ENCODE measurements around the gene RESP18.

Gene RESP18

DNA sequence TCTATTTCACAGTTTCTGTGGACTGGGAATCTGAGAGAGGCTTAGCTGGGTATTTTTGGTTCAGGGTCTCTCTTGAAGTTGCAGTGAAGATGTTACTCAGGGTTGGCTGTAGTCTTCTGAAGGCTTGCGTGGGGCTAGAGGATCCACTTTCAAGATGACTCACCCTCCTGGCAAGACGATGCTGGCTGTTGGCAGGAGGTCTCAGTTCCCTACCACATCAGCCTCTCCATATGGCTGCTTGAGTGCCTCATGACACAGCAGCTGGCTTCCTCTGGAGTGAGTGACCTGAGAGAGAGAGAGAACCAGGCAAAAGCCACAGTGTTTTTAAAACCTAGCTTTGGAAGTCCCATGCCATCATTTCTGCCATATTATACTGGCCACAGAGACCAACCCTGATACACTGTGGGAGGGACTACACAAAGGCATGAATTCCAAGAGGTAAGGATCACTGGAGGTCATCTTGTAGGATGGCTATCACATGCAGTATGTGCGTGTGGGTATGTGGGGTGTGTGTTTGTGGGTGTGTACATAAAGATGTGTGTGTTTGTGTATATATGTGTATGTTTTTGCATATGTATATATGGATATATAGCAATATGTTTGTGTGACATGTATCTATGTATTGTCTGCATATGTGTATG, 30.1 kb upstream of the RESP18 start:
- TF ChIP-seq CTCF (conservative IDR thresholded peaks at IDR 0.05; ENCODE audit: low read depth, low read length) = no peak
- DNase-seq (ENCODE audit: low read depth) = peak; percentile 96

DNA sequence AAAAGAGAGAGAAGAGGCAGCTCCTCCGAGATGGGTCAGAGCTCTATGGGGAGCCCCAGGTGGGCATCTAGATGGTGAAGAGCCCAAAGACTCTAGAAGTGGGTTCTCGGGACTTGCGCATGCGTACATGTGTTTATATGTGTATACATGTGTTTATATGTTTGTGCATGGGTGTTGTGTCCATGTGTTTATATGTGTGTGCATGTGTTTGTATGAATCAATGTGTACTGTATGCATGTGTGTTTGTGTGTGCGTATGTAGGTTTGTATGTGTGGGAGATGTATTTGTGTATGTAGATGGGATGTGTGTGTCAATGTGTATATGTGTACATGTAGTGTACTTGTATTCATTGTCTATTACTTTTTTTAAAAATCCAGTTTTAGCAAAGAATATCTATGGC, 29.5 kb upstream of the RESP18 start:
- TF ChIP-seq CTCF (conservative IDR thresholded peaks at IDR 0.05; ENCODE audit: low read depth, low read length) = no peak
- no peak overlapping the region for H3K4me3 ChIP-seq (ENCODE audit: low read depth, low read length)
- no peak for DNase-seq (ENCODE audit: low read depth)

More for the DNA sequence above, 30.1 kb upstream of the RESP18 start:
- H3K4me3 ChIP-seq (ENCODE audit: low read depth, low read length) = no peak overlapping the region

DNA sequence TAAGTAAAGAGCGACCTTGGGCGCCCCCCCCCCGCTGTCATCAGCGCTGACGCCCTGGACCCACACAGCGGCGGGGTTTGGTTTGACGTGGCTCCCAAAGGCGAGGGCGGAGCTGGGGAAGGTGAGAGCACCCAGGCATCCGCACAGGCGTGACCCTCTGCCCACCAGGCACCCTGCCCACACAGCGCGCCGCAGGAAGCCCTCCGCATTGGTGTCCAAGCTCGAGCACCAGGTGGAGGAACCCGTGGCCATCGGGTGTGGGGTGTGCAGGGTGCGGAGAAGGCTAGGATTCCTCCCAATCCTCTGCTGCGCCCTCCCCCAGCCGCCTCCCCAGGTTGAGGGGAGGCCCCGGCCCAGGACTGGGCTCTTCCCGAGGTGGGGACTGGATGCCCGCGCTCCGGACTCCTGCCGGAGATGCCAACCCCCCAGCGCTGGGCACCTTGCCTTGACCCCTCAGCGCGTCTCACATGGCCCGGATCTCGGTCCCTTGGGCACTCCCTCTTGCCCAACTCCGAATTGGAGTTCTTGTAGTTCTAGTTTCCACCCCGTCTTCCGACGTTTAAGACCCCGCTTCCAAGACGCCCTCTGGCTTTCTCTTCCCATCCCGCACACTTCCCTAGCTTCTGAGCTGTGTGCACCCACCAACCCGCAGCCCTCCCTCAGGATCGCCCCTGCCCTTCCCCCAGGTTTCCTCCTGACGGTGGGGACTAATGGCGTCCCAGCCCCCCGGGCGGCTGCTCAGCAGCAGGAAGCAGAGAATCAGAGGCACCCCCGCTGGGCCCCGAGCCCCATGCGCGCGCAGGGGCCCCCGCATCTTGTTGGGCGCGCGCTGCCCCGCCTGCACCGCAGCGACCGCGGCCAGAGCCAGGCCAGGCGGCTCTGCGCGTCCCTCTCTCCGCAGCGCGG, 25.9 kb upstream of the RESP18 start:
- H3K4me3 ChIP-seq (ENCODE audit: low read depth, low read length) = peak overlapping the region; percentile 4
- DNase-seq (ENCODE audit: low read depth) = no peak
- no peak for TF ChIP-seq CTCF (conservative IDR thresholded peaks at IDR 0.05; ENCODE audit: low read depth, low read length)

GRCh38 chr2:219356834-219357233, 24.3 kb upstream of the RESP18 start:
- DNase-seq (ENCODE audit: low read depth) = no peak
- no peak for TF ChIP-seq CTCF (conservative IDR thresholded peaks at IDR 0.05; ENCODE audit: low read depth, low read length)
- H3K4me3 ChIP-seq (ENCODE audit: low read depth, low read length) = no peak overlapping the region

- DNase-seq (ENCODE audit: low read depth) = no peak
- H3K4me3 ChIP-seq (ENCODE audit: low read depth, low read length) = no peak overlapping the region
- no peak for TF ChIP-seq CTCF (conservative IDR thresholded peaks at IDR 0.05; ENCODE audit: low read depth, low read length)
Observed at GRCh38 chr2:219354582-219354981, 22.0 kb upstream of the RESP18 start.

- no peak for DNase-seq (ENCODE audit: low read depth)
- no peak overlapping the region for H3K4me3 ChIP-seq (ENCODE audit: low read depth, low read length)
- no peak for TF ChIP-seq CTCF (conservative IDR thresholded peaks at IDR 0.05; ENCODE audit: low read depth, low read length)
Observed at GRCh38 chr2:219353129-219353528, 20.6 kb upstream of the RESP18 start.
